Stimulated activated naive CD8-positive, alpha-beta T cell treated with anti-CD3 and anti-CD28 coated beads, Interleukin-15, amount 100 ng/mL, for 72 hours (primary cell): ENCODE results near the gene CS.

Experiments used
- ATAC-seq: fragments of 150-1000 bp; cut with Tn5 transposase; 2 replicates; pipeline ENCODE4 v1.10.0; 2021; ENCODE audit warnings: mild to moderate bottlenecking, moderate library complexity
- DNase-seq, 2 donors: peaks; one replicate each; pipeline ENCODE4 v3.0.0; 2021 to 2022
- H3K27ac Mint-ChIP-seq, 2 donors: one replicate each; pipeline ENCODE4 v1.8.0; 2022; ENCODE audit warnings: mild to moderate bottlenecking in 2 of 2, mixed read lengths in 2 of 2, moderate library complexity in 2 of 2
- H3K27me3 Mint-ChIP-seq: one replicate; pipeline ENCODE4 v1.8.0; 2022; ENCODE audit warnings: mixed read lengths
- H3K4me1 Mint-ChIP-seq: one replicate; pipeline ENCODE4 v1.8.0; 2022; ENCODE audit warnings: mild to moderate bottlenecking, mixed read lengths
- H3K4me3 Mint-ChIP-seq, 2 donors: one replicate each; pipeline ENCODE4 v1.8.0; 2022; ENCODE audit warnings: mild to moderate bottlenecking in 2 of 2, mixed read lengths in 2 of 2, moderate library complexity in 1 of 2
- H3K9me3 Mint-ChIP-seq, 2 donors: one replicate each; pipeline ENCODE4 v1.8.0; 2022; ENCODE audit warnings: mixed read lengths in 2 of 2

CS gene

DNA sequence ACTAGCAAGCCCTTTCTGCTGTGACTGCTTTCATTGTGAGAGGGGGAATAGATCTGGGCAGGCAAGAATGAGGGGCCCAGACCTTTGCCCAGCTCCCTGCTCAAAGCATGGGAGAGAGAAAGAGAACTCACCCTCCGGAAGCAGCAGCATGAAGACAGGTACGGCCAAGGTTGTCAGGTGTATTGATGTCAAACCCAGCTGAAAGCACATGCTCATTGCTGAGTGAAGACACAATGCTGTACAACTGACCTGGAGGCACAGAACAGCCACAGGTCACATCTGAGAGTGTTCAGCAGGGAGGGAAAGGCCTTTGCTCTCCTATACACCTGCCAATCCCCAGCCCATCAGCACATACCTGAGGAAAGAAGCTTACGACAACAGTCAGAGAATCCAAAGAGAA, 47.5 kb downstream of the CS start:
- Mint-ChIP-seq H3K27me3 (no peaks in the 10 kb centered on the region), H3K27ac (peak overlapping the region in 1 of 2 donors; percentile 65), H3K4me3 (no peak overlapping the region), H3K9me3 (no peaks in the 10 kb centered on the region), H3K4me1 (peaks cover 18% of the 10 kb centered on the region)
- ATAC-seq (no peak), DNase-seq (no peak)

DNA sequence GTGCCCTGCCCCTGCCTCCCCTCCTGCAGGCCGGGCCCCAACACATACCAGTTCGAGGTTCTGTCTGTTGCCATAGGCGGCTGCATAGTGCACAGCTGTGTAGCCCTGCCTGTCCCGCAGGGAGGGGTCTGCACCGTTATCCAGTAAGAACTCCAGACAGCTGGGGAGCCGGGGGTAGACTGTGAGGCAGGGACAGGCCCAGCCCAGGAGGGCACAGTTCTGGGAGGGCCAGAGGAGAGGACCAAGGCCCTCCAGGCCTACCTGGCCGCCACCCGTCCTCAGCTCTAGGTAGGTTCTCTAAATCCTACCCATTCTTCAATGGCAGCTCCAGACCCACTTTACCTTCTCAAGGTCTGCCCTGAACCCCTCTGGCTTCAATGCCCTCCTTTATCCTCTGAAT, 51.4 kb downstream of the CS start:
- Mint-ChIP-seq H3K4me1 (no peaks in the 10 kb centered on the region), H3K9me3 (no peaks in the 10 kb centered on the region), H3K27ac (peak overlapping the region in 1 of 2 donors; percentile 36), H3K27me3 (no peaks in the 10 kb centered on the region), H3K4me3 (no peak overlapping the region)
- DNase-seq (no peak), ATAC-seq (peak; percentile 46)

DNA sequence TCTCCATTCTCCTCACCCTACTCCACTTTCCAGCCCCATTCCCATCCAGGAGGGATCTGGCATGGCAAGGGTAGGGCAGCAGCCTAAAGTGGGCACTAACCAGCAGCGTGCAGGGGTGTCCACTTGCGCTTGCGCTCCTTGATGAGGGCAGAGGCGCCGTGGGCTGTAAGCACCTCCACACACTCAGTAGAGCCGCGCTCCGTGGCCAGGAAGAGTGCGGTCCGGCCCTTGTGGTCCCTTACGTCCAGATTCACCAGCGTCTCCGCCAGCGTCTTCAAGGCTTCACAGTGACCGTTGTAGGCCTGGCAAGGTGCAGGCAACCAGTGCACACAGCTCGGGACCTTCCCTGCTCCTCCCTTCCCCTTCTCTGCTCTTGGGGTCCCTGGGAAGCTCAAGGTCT, 52.2 kb downstream of the CS start:
- Mint-ChIP-seq H3K9me3 (no peaks in the 10 kb centered on the region), H3K27me3 (no peaks in the 10 kb centered on the region), H3K4me1 (no peaks in the 10 kb centered on the region), H3K4me3 (no peak overlapping the region), H3K27ac (no peak overlapping the region)
- DNase-seq (no peak), ATAC-seq (peak; percentile 28)

DNA sequence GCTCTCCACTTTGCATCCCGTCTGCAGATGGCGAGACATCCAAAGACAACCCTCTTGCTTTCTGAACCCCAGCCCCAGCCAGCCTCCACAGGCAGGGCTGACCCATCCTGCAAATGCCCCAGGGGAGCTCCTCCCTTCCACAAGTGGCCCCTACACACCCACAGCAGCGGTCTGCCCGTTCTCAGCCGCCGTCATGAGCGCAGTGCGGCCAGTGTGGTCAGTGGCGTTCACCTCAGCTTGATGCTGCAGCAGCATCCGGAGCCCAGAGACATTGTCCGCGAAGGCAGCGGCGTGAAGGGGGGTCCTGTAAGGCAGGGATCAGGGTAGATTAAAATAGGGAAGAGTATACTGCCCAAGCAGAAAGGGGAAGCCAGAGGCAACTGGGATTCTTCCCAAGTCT, 55.6 kb downstream of the CS start:
- Mint-ChIP-seq H3K27me3 (no peaks in the 10 kb centered on the region), H3K4me3 (no peak overlapping the region), H3K9me3 (no peaks in the 10 kb centered on the region), H3K4me1 (peaks cover 17% of the 10 kb centered on the region), H3K27ac (no peak overlapping the region)
- DNase-seq (no peak), ATAC-seq (no peak)

DNA sequence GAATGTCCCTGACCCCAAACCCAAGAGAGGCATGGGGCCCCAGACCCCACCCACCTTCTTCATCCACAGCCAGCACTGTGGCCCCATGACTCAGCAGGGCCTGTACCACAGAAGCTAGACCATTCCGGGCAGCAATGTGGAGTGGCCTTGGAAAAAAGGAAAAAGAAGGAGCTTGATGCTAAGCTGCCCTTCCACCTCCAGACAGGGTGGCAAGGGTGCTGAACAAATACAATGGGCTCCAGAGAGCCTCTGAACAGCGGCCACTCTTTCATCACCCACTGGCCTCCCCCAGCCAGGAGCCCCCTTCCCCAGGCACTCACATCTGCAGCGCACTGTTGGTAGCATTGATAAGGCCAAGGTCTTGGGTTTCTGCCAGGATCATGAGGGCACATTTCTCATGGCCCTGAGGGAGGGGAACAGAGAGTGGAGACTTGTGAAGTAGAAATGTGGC, 56.4 kb downstream of the CS start:
- H3K4me3 Mint-ChIP-seq: no peak overlapping the region
- no peak for ATAC-seq

DNA sequence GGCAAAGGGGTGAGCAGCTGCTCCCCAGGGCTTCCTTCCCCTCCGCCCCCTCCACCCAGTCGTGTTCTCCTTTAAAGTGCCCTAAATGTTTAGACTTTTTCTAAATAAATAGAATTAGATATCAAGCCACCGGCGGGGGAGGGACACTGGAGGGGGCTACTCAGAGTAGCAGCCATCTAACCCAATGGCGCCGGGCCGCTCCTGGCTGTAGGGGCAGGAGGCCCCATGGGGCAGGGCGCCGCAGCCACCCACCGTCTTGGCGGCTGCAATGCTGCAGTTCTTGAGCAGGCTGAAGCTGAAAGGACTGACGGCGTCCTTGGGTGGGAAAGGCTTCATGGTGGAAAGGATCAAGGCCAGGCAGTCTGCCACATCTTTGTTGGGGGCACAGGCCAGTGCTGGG, 57.1 kb downstream of the CS start:
- no peaks in the 10 kb centered on the region for H3K9me3 Mint-ChIP-seq
- H3K27ac Mint-ChIP-seq: peak overlapping the region in 1 of 2 donors; percentile 74
- H3K4me1 Mint-ChIP-seq: peaks cover 17% of the 10 kb centered on the region
- DNase-seq (no peak), ATAC-seq (no peak)
- H3K27me3 Mint-ChIP-seq: no peaks in the 10 kb centered on the region
- no peak overlapping the region for H3K4me3 Mint-ChIP-seq

More for the DNA sequence above, 56.4 kb downstream of the CS start:
- no peaks in the 10 kb centered on the region for H3K9me3 Mint-ChIP-seq
- H3K27ac Mint-ChIP-seq: no peak overlapping the region
- H3K27me3 Mint-ChIP-seq: no peaks in the 10 kb centered on the region
- peaks cover 17% of the 10 kb centered on the region for H3K4me1 Mint-ChIP-seq
- no peak for DNase-seq

DNA sequence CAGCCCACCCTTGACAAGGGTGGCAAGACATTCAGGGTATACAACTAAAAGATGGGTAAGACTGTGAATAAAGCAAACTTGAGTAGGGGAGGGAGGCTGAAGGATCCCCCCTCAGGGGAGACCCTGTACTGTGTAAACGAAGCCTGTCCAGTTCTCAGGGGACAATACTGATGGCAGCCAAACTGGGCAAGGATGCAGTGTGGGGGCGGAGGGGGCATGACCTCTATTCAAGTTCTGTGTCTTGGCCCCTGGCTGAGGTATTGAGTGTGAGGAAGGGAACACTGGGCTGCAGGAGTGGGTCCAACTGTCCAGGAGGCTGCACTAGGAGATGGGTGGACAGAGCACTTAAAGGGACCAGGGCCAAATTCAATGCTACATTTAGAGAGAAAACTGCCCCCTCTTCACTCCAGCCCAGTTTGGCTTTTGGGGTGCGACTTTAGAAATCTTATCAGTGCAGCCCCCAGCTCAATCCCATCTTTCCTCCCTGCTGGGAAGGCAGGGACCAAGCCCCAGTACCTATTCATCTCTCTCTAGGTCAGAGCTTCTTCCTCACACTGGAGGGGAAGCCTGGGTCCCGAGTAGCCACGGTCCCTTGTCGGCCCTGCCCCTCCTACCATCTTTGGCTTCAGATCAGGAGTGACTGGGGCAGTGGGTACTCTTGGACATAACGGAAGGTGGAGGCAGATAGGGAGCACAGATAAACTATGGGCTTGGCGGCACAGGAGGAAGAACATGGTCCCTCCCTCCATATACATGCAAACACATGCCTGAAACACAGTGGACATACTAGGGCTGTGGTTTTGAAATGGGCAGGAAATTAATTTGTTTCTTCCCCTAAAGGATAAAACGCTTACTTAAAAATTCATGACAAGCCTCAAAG, 58.5 kb downstream of the CS start:
- H3K27ac Mint-ChIP-seq: peak overlapping the region in 1 of 2 donors; percentile 60
- peaks cover 17% of the 10 kb centered on the region for H3K4me1 Mint-ChIP-seq
- no peaks in the 10 kb centered on the region for H3K9me3 Mint-ChIP-seq
- H3K27me3 Mint-ChIP-seq: no peaks in the 10 kb centered on the region
- no peak for ATAC-seq
- DNase-seq: no peak
- H3K4me3 Mint-ChIP-seq: no peak overlapping the region

DNA sequence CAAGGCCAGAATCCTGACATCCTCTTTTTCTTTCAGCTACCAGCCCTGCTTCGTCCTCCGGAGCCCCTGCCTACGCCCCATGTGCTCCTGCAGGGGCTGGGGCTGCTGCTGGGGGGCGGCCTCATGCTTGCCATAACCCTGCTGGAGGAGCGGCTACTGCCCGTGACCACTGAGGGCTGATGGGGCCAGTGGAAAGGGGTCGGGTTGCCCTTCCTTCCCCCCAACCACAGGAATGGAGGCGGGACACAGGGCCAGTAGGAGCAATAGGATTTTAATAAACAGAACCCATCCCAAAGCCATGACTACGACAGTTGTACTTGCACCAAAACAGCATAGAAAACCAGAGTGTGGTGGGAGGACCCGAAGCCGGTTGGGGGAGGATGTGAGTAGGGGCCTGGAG, 62.6 kb downstream of the CS start:
- DNase-seq: no peak
- no peak for ATAC-seq
- Mint-ChIP-seq H3K9me3 (no peaks in the 10 kb centered on the region), H3K4me3 (no peak overlapping the region), H3K27ac (no peak overlapping the region), H3K27me3 (no peaks in the 10 kb centered on the region), H3K4me1 (peaks cover 14% of the 10 kb centered on the region)

DNA sequence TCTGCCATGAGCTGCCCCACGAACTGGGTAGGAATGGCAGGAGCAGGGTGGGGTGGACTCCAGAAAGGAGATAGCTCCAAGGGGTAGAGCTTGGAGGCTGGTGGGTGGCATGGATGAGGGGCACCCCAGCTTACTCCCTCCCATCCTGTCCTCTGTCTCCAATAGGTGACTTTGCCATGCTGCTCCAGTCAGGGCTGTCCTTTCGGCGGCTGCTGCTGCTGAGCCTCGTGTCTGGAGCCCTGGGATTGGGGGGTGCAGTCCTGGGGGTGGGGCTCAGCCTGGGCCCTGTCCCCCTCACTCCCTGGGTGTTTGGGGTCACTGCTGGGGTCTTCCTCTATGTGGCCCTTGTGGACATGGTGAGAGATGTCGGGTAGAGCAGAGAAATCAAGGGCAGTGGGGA, 63.1 kb downstream of the CS start:
- no peaks in the 10 kb centered on the region for H3K27me3 Mint-ChIP-seq
- no peak overlapping the region for H3K4me3 Mint-ChIP-seq
- peak overlapping the region in 1 of 2 donors; percentile 57 for H3K27ac Mint-ChIP-seq
- ATAC-seq: no peak
- H3K4me1 Mint-ChIP-seq: peaks cover 8% of the 10 kb centered on the region
- no peak for DNase-seq
- H3K9me3 Mint-ChIP-seq: no peaks in the 10 kb centered on the region

DNA sequence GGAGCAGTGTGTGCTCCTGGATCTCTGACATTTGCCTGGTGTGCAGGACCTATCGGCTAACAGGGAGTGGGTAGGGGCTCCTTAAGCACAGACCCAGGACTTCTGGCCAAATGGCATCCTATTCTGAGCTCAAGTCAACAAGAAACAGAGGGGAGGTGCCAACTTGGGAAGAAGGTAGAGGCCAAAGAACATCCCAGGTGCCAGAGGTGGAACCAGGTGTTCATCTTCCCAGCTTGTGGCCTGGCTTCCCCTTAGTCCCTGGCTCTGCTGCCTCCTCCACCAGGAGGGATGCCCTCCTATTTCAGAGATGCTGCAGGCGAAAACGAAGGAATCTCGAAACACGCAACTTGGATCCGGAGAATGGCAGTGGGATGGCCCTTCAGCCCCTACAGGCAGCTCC, 64.0 kb downstream of the CS start:
- no peak overlapping the region for H3K27ac Mint-ChIP-seq
- no peaks in the 10 kb centered on the region for H3K27me3 Mint-ChIP-seq
- H3K9me3 Mint-ChIP-seq: no peaks in the 10 kb centered on the region
- no peak overlapping the region for H3K4me3 Mint-ChIP-seq
- H3K4me1 Mint-ChIP-seq: no peaks in the 10 kb centered on the region
- no peak for ATAC-seq
- DNase-seq: no peak

DNA sequence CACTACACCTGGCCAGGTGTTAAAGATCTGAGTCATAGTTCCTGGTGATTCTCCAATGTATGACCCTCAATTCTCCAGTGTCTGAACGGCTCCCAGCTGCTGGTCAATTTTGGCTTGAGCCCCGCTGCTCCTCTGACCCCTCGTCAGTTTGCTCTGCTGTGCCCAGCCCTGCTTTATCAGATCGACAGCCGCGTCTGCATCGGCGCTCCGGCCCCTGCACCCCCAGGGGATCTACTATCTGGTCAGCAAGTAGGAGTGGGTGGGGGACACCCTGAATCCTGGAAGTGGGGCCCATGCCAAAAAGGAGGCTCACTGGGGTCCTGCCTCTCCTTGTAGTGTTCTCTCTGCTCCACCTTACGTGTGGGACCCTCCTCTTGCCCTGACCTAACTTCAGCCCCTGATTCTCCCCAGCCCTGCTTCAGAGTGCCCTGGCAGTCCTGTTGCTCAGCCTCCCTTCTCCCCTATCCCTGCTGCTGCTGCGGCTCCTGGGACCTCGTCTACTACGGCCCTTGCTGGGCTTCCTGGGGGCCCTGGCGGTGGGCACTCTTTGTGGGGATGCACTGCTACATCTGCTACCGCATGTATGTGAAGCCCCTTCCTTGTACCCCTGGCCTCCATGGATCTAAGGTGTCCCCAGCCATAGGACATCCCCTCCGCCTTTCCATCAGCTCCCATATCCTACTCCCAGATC, 65.2 kb downstream of the CS start:
- Mint-ChIP-seq H3K4me3 (peak overlapping the region in 1 of 2 donors; percentile 20), H3K27me3 (no peaks in the 10 kb centered on the region), H3K27ac (peak overlapping the region in 1 of 2 donors; percentile 90), H3K4me1 (no peaks in the 10 kb centered on the region), H3K9me3 (no peaks in the 10 kb centered on the region)
- ATAC-seq (no peak), DNase-seq (no peak)

DNA sequence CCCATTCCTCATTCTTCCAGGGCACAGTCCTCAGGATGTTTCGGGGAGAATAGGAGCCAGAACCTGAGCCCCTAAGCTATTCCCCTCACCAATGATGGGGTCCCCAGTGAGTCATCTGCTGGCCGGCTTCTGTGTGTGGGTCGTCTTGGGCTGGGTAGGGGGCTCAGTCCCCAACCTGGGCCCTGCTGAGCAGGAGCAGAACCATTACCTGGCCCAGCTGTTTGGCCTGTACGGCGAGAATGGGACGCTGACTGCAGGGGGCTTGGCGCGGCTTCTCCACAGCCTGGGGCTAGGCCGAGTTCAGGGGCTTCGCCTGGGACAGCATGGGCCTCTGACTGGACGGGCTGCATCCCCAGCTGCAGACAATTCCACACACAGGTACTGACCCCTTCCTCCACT, 68.9 kb downstream of the CS start:
- DNase-seq (no peak), ATAC-seq (no peak)
- no peaks in the 10 kb centered on the region for H3K27me3 Mint-ChIP-seq
- H3K4me3 Mint-ChIP-seq: no peak overlapping the region
- peak overlapping the region in 1 of 2 donors; percentile 16 for H3K27ac Mint-ChIP-seq
- H3K9me3 Mint-ChIP-seq: no peaks in the 10 kb centered on the region
- H3K4me1 Mint-ChIP-seq: no peaks in the 10 kb centered on the region

DNA sequence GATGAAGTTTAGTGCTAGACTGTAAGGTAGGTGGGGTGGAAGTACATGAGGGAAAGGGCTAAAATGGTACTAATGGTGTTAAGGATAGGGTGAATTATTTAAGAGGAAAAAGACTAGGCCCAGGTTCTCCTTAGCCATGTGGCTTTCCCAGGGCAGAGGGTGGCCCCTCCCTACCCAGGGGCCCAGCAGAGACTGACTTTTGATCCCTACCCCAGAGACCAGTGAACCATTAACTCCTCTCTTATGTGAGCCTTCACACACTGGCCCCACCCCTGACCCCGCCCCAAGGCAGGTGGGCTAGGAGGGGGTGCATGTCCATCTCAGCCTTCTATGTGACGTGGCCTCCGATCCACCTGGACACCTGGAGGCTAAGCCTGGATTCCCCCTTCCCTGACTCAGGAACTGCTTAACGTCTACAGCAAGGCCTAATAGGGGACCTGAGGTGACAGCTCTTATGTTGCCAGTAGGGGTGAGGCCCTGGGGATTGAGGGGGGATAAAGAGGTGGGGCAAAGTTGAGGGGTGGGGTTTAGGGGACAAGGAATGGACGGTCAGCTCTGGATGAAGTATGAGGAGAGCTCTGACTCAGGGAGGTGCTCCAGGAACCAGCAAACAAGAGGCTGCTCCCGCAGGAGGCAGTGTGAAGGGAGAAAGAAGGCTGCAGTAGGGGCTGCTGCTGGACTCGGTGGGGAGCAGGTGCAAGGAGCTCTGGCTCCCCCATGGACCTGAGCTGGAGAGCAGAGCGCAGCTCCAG, 69.5 kb downstream of the CS start:
- ATAC-seq: no peak
- H3K27ac Mint-ChIP-seq: peak overlapping the region in 1 of 2 donors; percentile 54

DNA sequence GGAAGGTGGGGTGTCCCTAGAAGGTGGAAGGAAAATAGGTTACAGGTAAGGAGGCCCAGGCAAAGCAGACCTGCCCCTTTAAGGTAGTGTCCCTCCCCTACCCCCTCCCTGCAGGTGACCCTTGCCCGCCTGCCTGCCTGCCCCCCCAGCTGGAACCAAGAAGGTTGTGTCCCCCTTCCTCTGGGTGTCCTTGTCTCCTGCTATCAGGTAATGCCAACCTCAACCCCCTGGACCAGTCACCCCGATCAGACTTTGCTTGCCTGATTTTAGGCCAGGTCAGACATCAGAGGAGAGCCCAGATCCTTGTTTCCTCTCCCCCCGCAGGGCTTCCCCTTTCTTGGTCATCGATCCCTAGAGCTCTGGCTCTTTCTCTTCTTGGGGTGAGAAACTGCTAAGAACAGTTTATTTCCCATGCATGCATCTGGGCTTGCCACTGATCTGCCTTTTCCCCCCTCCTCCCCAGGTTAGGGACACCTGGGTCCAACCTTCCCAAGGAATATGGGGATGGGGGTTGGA, 70.2 kb downstream of the CS start, which contains the start of gene SLC39A5:
Gene SLC39A5 (plus strand): TSS at position 136 of the 516 bp plus-strand sequence. CDS start 1,224 bp downstream, outside the sequence.
- Mint-ChIP-seq H3K27me3 (no peaks in the 10 kb centered on the region), H3K9me3 (no peaks in the 10 kb centered on the region), H3K4me3 (no peak within 1 kb of the TSS), H3K4me1 (peaks cover 9% of the 10 kb centered on the region), H3K27ac (peak within 1 kb of the TSS in 1 of 2 donors; percentile 54)
- DNase-seq (no peak), ATAC-seq (no peak)

More for the DNA sequence above, 69.5 kb downstream of the CS start:
- no peaks in the 10 kb centered on the region for H3K9me3 Mint-ChIP-seq
- H3K4me1 Mint-ChIP-seq: peaks cover 3% of the 10 kb centered on the region
- H3K4me3 Mint-ChIP-seq: no peak overlapping the region
- no peaks in the 10 kb centered on the region for H3K27me3 Mint-ChIP-seq
- no peak for DNase-seq

DNA sequence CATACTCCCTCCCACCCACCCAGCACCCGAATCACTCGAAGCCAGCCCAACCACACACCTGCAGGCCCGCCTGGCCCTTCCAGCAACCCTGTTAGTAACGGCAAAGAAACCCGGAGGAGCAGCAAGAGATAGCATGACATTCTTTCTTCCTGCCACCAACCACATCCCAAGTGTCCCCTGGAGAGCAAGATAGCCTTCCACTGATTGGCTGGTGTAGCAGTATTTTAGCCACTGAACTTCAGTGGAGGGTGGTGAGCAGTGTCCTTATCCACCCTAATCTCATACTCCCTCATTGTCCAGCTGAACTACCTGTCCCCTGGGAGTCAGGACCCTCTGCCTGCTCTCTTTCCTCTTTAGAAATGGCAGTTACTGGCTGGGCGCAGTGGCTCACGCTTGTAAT, 71.0 kb downstream of the CS start:
- Mint-ChIP-seq H3K4me1 (peaks cover 16% of the 10 kb centered on the region), H3K27ac (no peak overlapping the region), H3K27me3 (no peaks in the 10 kb centered on the region), H3K4me3 (no peak overlapping the region), H3K9me3 (no peaks in the 10 kb centered on the region)
- no peak for ATAC-seq
- no peak for DNase-seq
